ENCODE measurements around the gene TRIP13. TPM values are rescaled to one million over a fixed set of nuclear protein-coding genes. Genes with fewer than 3 reads are reported as not detected.
A peak's percentile ranks its signal among the peaks of the same experiment; 100 is the strongest.

Gene TRIP13
- total and polyA plus RNA-seq, 9 of the 15 experiments (the other 6 are each of a cell fraction or from before 2014, with no cell fraction given) = 24.1 to 116 (median 53.2) TPM

GRCh38 chr5:884345-885126, 8.1 kb upstream of the TRIP13 start:
- H3K36me3 ChIP-seq (ENCODE audit: control insufficient read depth, insufficient read depth, low read length) = peaks cover 92% of the 10 kb centered on the region
- no peaks in the 10 kb centered on the region for H3K9me1 ChIP-seq (ENCODE audit: control insufficient read depth, insufficient read depth, low read length)
- DNase-seq (ENCODE audit: extremely low read depth in 1 of 4, low spot score in 3 of 4) (no peak), ATAC-seq (peak; percentile 24; the same call in 1 of the 3 replicates), FAIRE-seq (no peak)
- ChIA-PET POLR2A (interaction anchor here (0.5 to 0.6 kb wide), 2 partner anchors 22 to 46 kb away, joined by 3 read pairs; no protein-coding TSS in a partner anchor), CTCF (ENCODE audit: low intra/inter-chr PET ratio) (no interaction called here)
- BruUV-seq (replicated peaks) = no TSS peak
- no peak overlapping the region for H3K4me2 ChIP-seq (ENCODE audit: insufficient read depth, low read length)
- peaks cover 0 to 26% of the 10 kb centered on the region in 2 experiments; a peak in 1 of 5 replicates for H3K4me1 ChIP-seq (replicated peaks in 1 of 2; ENCODE audit: control insufficient read depth in 2 of 2, insufficient read depth in 2 of 2, low read length in 2 of 2)
- no peak overlapping the region; a peak in 1 of 4 replicates for H3K9ac ChIP-seq (ENCODE audit: insufficient read depth in 1 of 2, low read depth in 2 of 2, low read length in 2 of 2)
- no peak overlapping the region for H3K4me3 ChIP-seq
- H4K20me1 ChIP-seq (replicated peaks; ENCODE audit: control insufficient read depth, insufficient read depth, low read length) = peaks cover 17% of the 10 kb centered on the region; the same call in 1 of the 2 replicates
- in situ Hi-C loops (cut with MboI) (no loop called here), intact Hi-C loops (cut with micrococcal nuclease) (no loop called here)
- H3K79me2 ChIP-seq (ENCODE audit: control insufficient read depth, insufficient read depth, low read length) = peaks cover 82% of the 10 kb centered on the region
- H3K27me3 ChIP-seq (ENCODE audit: control insufficient read depth in 2 of 2, insufficient read depth in 2 of 2, low read length in 2 of 2) = no peaks in the 10 kb centered on the region
- 98% methylated on average over 16 of the region's 16 CpGs for WGBS (ENCODE audit: insufficient coverage, low coverage, missing lambda C conversion rate)
- no peak overlapping the region for H2AFZ ChIP-seq (ENCODE audit: low read depth, low read length)
- no peaks in the 10 kb centered on the region for H3K9me3 ChIP-seq (replicated peaks; ENCODE audit: control insufficient read depth, insufficient read depth, low read depth, low read length)
- H3K27ac ChIP-seq (ENCODE audit: extremely low read depth, low read depth, low read length) = no peak overlapping the region
- TF ChIP-seq EHMT2 (IDR thresholded peaks at IDR 0.05) (no peak), PPARD (CRISPR knock-in tag; IDR thresholded peaks at IDR 0.05) (no peak), ZFP91 (CRISPR knock-in tag; IDR thresholded peaks at IDR 0.05) (no peak), RBM22 (IDR thresholded peaks at IDR 0.05; ENCODE audit: low read depth, low read length, poor library complexity, severe bottlenecking) (peak; percentile 63), C11orf30 (IDR thresholded peaks at IDR 0.05; ENCODE audit: low read depth) (no peak), PHB2 (IDR thresholded peaks at IDR 0.05; ENCODE audit: low read depth) (no peak), EGR1 (conservative IDR thresholded peaks at IDR 0.05) (no peak), WHSC1 (IDR thresholded peaks at IDR 0.05; ENCODE audit: low read length) (peak; percentile 38), ATF4 (CRISPR knock-in tag; IDR thresholded peaks at IDR 0.05) (no peak), SNAPC5 (CRISPR knock-in tag; IDR thresholded peaks at IDR 0.05) (no peak), NR2F6 (CRISPR knock-in tag; IDR thresholded peaks at IDR 0.05) (no peak), USF1 (CRISPR knock-in tag; IDR thresholded peaks at IDR 0.05) (no peak), SNRNP70 (optimal IDR thresholded peaks at IDR 0.05; ENCODE audit: low read depth, low read length) (no peak), RAD21 (CRISPR knock-in tag; conservative IDR thresholded peaks at IDR 0.05 in 1 of 2, IDR thresholded peaks at IDR 0.05 in 1 of 2) (no peak), ZNF780A (CRISPR knock-in tag; IDR thresholded peaks at IDR 0.05) (no peak), EP300 (IDR thresholded peaks at IDR 0.05; ENCODE audit: low read length) (no peak), POLR2G (IDR thresholded peaks at IDR 0.05; ENCODE audit: low read depth, low read length) (peak; percentile 64; the same call in 1 of the 2 replicates), ZBTB12 (CRISPR knock-in tag; IDR thresholded peaks at IDR 0.05) (no peak), COPS2 (conservative IDR thresholded peaks at IDR 0.05) (no peak)

All from K562 (cell line).